HCT116 (cell line): ENCODE data around the gene FOXN3. TPM values are rescaled to one million over a fixed set of nuclear protein-coding genes. Genes with fewer than 3 reads are reported as not detected.

Source experiments
- ATAC-seq: fragments of 200-7000 bp; cut with Tn5 transposase; 2 replicates; pipeline ENCODE4 v1.9.1; 2020; ENCODE audit warnings: mild to moderate bottlenecking, moderate library complexity
- BruUV-seq: library from RNA; stranded (reverse); fragments of 400-500 nt; replicated peaks from 2 replicates; lab custom pipeline; 2021; lab: Mats Ljungman, UMichigan
- CTCF ChIA-PET: fragments of 300-600 bp; sonication (Branson Sonifier 250); formaldehyde crosslinking; loops from one replicate; lab custom pipeline; 2021; ENCODE audit warnings: antibody characterized with exemption; lab: Charles Lee
- POLR2A ChIA-PET: fragments of 300-600, 350-600 bp; sonication (Branson Sonifier 250); formaldehyde crosslinking; loops from one replicate; lab custom pipeline; 2021; ENCODE audit warnings: antibody characterized with exemption; lab: Charles Lee
- RAD21 ChIA-PET, 2 experiments: fragments of 300-600 bp; sonication (Branson Sonifier 250); formaldehyde crosslinking; loops; one replicate each; lab custom pipeline; 2023; ENCODE audit warnings: low total read pairs in 2 of 2; ENCODE audit not compliant: uncharacterized antibody in 2 of 2, unreplicated experiment in 2 of 2, low non-redundant PET in 1 of 2; lab: Charles Lee
- DNase-seq: peaks from one replicate; pipeline ENCODE4 v3.0.0-alpha.2; 2010; ENCODE audit warnings: low read depth, low spot score
- H2AFZ ChIP-seq: fragments of 200-600 bp; shearing (Covaris generic), sonication (generic); 2 replicates; pipeline ENCODE4 v1.6.1; 2017; ENCODE audit warnings: low read depth, mixed run types, mixed read lengths, antibody characterized with exemption, low read length; ENCODE audit not compliant: poor library complexity, severe bottlenecking
- H3K27ac ChIP-seq: 2 replicates; pipeline ENCODE4 v1.5.1; 2012; ENCODE audit warnings: low read depth, low read length
- H3K27me3 ChIP-seq: fragments of 200-600 bp; sonication (generic); 2 replicates; pipeline ENCODE4 v1.6.1; 2016; ENCODE audit warnings: mixed run types, low read length, mixed read lengths; ENCODE audit not compliant: insufficient read depth
- H3K36me3 ChIP-seq, 2 experiments: fragments of 200-500 bp in 1 of 2; fragments of 200-600 bp in 1 of 2; sonication (Bioruptor generic) in 1 of 2; sonication (generic) in 1 of 2; 2 replicates each; pipeline versions ENCODE4 v1.5.1 to v1.6.1; 2014 to 2016; ENCODE audit warnings: low read length in 2 of 2, inconsistent platforms in 1 of 2, mixed read lengths in 1 of 2, mixed run types in 1 of 2; ENCODE audit not compliant: insufficient read depth in 2 of 2, control insufficient read depth in 1 of 2
- H3K4me1 ChIP-seq, 2 experiments: fragments of 200-600 bp in 1 of 2; sonication (generic) in 1 of 2; 2 replicates each; pipeline versions ENCODE4 v1.5.1 to v1.6.1; 2012 to 2017; ENCODE audit warnings: low read length in 2 of 2, inconsistent platforms in 1 of 2, mild to moderate bottlenecking in 1 of 2, mixed read lengths in 1 of 2, mixed run types in 1 of 2, moderate library complexity in 1 of 2; ENCODE audit not compliant: insufficient read depth in 2 of 2, control insufficient read depth in 1 of 2
- H3K4me2 ChIP-seq: fragments of 200-600 bp; sonication (generic); 2 replicates; pipeline ENCODE4 v1.6.1; 2017; ENCODE audit warnings: mixed run types, low read length, mixed read lengths
- H3K4me3 ChIP-seq, 2 experiments: fragments of 200-600 bp in 1 of 2; sonication (generic) in 1 of 2; replicated peaks in 1 of 2; 2 replicates each; pipeline ENCODE4 v1.5.1; 2011 to 2016; ENCODE audit warnings: low read length in 2 of 2, control low read depth in 1 of 2, low read depth in 1 of 2, mild to moderate bottlenecking in 1 of 2, mixed read lengths in 1 of 2, mixed run types in 1 of 2
- H3K79me2 ChIP-seq: fragments of 200-600 bp; sonication (generic); 2 replicates; pipeline ENCODE4 v1.6.1; 2017; ENCODE audit warnings: mild to moderate bottlenecking, mixed run types, low read length, moderate library complexity, mixed read lengths; ENCODE audit not compliant: insufficient read depth
- H3K9ac ChIP-seq: fragments of 200-600 bp; sonication (generic); 2 replicates; pipeline ENCODE4 v1.6.1; 2016; ENCODE audit warnings: low read length, mixed read lengths
- H3K9me2 ChIP-seq: fragments of 200-600 bp; sonication (generic), shearing (Covaris generic); 2 replicates; pipeline ENCODE4 v1.6.1; 2017; ENCODE audit warnings: mixed run types, mild to moderate bottlenecking, moderate library complexity; ENCODE audit not compliant: insufficient read depth
- H3K9me3 ChIP-seq, 2 experiments: fragments of 200-500 bp in 1 of 2; fragments of 200-600 bp in 1 of 2; sonication (Bioruptor generic) in 1 of 2; sonication (generic) in 1 of 2; 2 replicates each; pipeline ENCODE4 v1.6.1; 2014 to 2017; ENCODE audit warnings: low read length in 2 of 2, mixed read lengths in 2 of 2, inconsistent platforms in 1 of 2, low read depth in 1 of 2, mild to moderate bottlenecking in 1 of 2, mixed run types in 1 of 2, moderate library complexity in 1 of 2; ENCODE audit not compliant: control insufficient read depth in 1 of 2, insufficient read depth in 1 of 2
- H4K20me1 ChIP-seq: fragments of 200-600 bp; sonication (generic), shearing (Covaris generic); 2 replicates; pipeline ENCODE4 v1.6.1; 2017; ENCODE audit warnings: mixed run types, mild to moderate bottlenecking, moderate library complexity; ENCODE audit not compliant: insufficient read depth
- ELF1 ChIP-seq: IDR thresholded peaks from 2 replicates; pipeline ENCODE4 v1.6.1; 2012; ENCODE audit warnings: low read depth, borderline replicate concordance
- EZH2 ChIP-seq: fragments of 200-600 bp; sonication (generic); IDR thresholded peaks from 2 replicates; pipeline ENCODE4 v1.6.1; 2017; ENCODE audit warnings: antibody characterized with exemption, mixed run types
- JUND ChIP-seq: IDR thresholded peaks from 2 replicates; pipeline ENCODE4 v1.6.1; 2012
- TCF7L2 ChIP-seq: IDR thresholded peaks from 2 replicates; pipeline ENCODE4 v1.7.0; 2011; ENCODE audit warnings: borderline replicate concordance, inconsistent platforms; ENCODE audit not compliant: insufficient read depth, insufficient read length; ENCODE audit errors: extremely low read depth
- ZNF274 ChIP-seq: fragments of 200-500 bp; sonication (Bioruptor generic); IDR thresholded peaks from 2 replicates; pipeline ENCODE4 v1.6.1; 2014; ENCODE audit warnings: mild to moderate bottlenecking, low read depth, low read length, inconsistent platforms
- intact Hi-C: fragments of 100-400 bp; cut with micrococcal nuclease; formaldehyde crosslinking; loops from 2 replicates; pipeline ENCODE4 v1.10.0; 2022
- total RNA-seq: library from RNA; stranded (reverse); gene quantifications from one replicate; pipeline ENCODE4 v1.2.1, GENCODE V29; 2021; ENCODE audit not compliant: unreplicated experiment
- TF ChIP-seq, protein P1 (sequence below): IDR thresholded peaks from 2 replicates; pipeline ENCODE4 v1.6.1; 2012
- TF ChIP-seq, protein P2 (sequence below): IDR thresholded peaks from 2 replicates; pipeline ENCODE4 v1.6.1; 2012

FOXN3 gene
- total RNA-seq, 1 experiment from 2014 or later = 20.0 TPM

DNA sequence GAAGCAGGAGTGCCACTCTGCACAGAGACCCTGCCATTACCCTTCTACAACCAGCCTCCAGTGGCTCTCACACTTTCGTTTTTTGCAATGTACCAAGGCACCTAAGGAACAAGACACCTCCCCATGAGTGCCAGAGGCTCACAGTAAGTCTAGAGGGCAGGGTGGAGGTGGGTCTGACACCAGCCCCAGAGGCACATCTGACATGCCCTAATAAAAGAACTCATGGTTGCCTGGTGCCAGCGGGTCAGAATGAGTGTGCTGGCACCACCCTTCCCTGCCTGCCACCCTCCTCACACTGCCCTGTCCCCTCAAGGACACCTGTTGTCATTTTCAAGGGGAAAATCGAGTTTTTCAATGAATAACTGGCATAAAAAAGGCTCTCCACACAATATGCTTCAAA is 161.2 kb downstream of the FOXN3 start (continued):
- TF ChIP-seq JUND (no peak), EZH2 (no peak), TCF7L2 (no peak), ZNF274 (no peak)
- TF ChIP-seq, protein P1, sequence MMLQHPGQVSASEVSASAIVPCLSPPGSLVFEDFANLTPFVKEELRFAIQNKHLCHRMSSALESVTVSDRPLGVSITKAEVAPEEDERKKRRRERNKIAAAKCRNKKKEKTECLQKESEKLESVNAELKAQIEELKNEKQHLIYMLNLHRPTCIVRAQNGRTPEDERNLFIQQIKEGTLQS = no peak

DNA sequence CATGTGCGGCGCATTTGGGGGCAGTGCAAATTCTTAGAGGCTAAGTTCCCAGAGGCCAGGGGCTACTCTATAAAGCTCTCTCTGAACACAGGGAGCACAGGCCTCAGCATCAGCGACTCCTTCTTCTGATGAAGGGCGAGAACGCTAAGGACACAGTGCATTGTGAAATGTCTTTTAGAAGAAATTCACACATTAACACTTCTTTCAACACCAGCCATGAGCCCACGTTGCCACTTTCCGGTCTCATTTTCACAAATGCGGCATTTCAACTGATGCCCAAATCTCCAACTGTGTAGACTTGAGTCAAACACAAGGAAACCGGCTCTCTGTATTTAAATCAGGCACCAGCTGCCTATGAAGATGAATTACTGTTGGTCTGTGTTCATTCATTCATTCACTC is 162.0 kb downstream of the FOXN3 start:
- Histone ChIP-seq H3K9ac (no peak overlapping the region), H3K27ac (no peak overlapping the region)

More for the DNA sequence above, 162.0 kb downstream of the FOXN3 start:
- DNase-seq (no peak), ATAC-seq (no peak)
- no peaks in the 10 kb centered on the region for H3K9me2 ChIP-seq
- TF ChIP-seq, protein P2, sequence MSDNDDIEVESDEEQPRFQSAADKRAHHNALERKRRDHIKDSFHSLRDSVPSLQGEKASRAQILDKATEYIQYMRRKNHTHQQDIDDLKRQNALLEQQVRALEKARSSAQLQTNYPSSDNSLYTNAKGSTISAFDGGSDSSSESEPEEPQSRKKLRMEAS = no peak
- no peak for TF ChIP-seq ELF1
- TF ChIP-seq TCF7L2 = no peak
- H3K27me3 ChIP-seq = no peaks in the 10 kb centered on the region
- H3K79me2 ChIP-seq = no peaks in the 10 kb centered on the region
- CTCF ChIA-PET = no interaction called here
- H3K4me1 ChIP-seq = peaks cover 0 to 4% of the 10 kb centered on the region in 2 experiments; a peak in 1 of 4 replicates
- no peak overlapping the region for H3K4me3 ChIP-seq
- intact Hi-C loops = no loop called here
- no TSS peak for BruUV-seq
- POLR2A ChIA-PET = no interaction called here
- H2AFZ ChIP-seq = no peak overlapping the region
- H3K36me3 ChIP-seq = no peaks in the 10 kb centered on the region
- H3K4me2 ChIP-seq = no peak overlapping the region
- RAD21 ChIA-PET = no interaction called here
- H3K9me3 ChIP-seq = no peaks in the 10 kb centered on the region
- no peaks in the 10 kb centered on the region for H4K20me1 ChIP-seq
